Smooth muscle cell (in vitro differentiated cells): ENCODE data around the gene SCNN1A. TPM values are rescaled to one million over a fixed set of nuclear protein-coding genes. Genes with fewer than 3 reads are reported as not detected.

Source experiments
- DNase-seq: peaks from one replicate; lab custom pipeline; 2025; ENCODE audit not compliant: unreplicated experiment; lab: John Stamatoyannopoulos, UW
- H2AFZ ChIP-seq: fragments of 200-600 bp; sonication (generic); 2 replicates; pipeline ENCODE4 v1.6.0; 2016; ENCODE audit warnings: antibody characterized with exemption, low read depth, mild to moderate bottlenecking
- H3F3A ChIP-seq: fragments of 200-600 bp; sonication (generic); 2 replicates; pipeline ENCODE4 v1.6.0; 2017; ENCODE audit warnings: antibody characterized with exemption, low read depth
- H3K27ac ChIP-seq: fragments of 200-600 bp; sonication (generic); 2 replicates; pipeline ENCODE4 v1.5.1; 2016; ENCODE audit warnings: low read depth, mild to moderate bottlenecking
- H3K27me3 ChIP-seq: fragments of 200-600 bp; sonication (generic); 2 replicates; pipeline ENCODE4 v1.6.1; 2016; ENCODE audit warnings: low read depth, mild to moderate bottlenecking
- H3K36me3 ChIP-seq: fragments of 200-600 bp; sonication (generic); 2 replicates; pipeline ENCODE4 v1.5.1; 2016; ENCODE audit warnings: low read depth
- H3K4me1 ChIP-seq: fragments of 200-600 bp; sonication (generic); 2 replicates; pipeline ENCODE4 v1.5.1; 2016; ENCODE audit warnings: low read depth
- H3K4me2 ChIP-seq: fragments of 200-600 bp; sonication (generic); 2 replicates; pipeline ENCODE4 v1.6.0; 2016; ENCODE audit warnings: mild to moderate bottlenecking
- H3K4me3 ChIP-seq: fragments of 200-600 bp; sonication (generic); 2 replicates; pipeline ENCODE4 v1.5.1; 2016; ENCODE audit warnings: mild to moderate bottlenecking
- H3K79me2 ChIP-seq: fragments of 200-600 bp; sonication (generic); 2 replicates; pipeline ENCODE4 v1.6.0; 2016; ENCODE audit warnings: low read depth, mild to moderate bottlenecking
- H3K9ac ChIP-seq: fragments of 200-600 bp; sonication (generic); 2 replicates; pipeline ENCODE4 v1.6.0; 2016; ENCODE audit warnings: low read depth
- H3K9me3 ChIP-seq: fragments of 200-600 bp; sonication (generic); replicated peaks from 2 replicates; pipeline ENCODE4 v1.5.1; 2016; ENCODE audit warnings: low read depth
- H4K20me1 ChIP-seq: fragments of 200-600 bp; sonication (generic); 2 replicates; pipeline ENCODE4 v1.6.0; 2016; ENCODE audit warnings: low read depth
- WGBS: methylation state at CpG from one replicate; pipeline ENCODE4 v1.1.7; 2016; ENCODE audit warnings: low lambda C conversion rate; 5-methylcytosine and 5-hydroxymethylcytosine counted together
- polyA plus RNA-seq: library from polyadenylated mRNA; unstranded; fragments of >200 nt; fragmentation: Nextera tagmentation; extraction: Ambion mirVana; gene quantifications from 2 replicates; pipeline ENCODE4 v1.2.1, GENCODE V29; 2016
- total RNA-seq: library from RNA; depleted of rRNA; stranded (reverse); fragments of >200 nt; gene quantifications from 2 replicates; pipeline ENCODE4 v1.2.3, GENCODE V29; 2014
- TF ChIP-seq, protein P1 (sequence below): fragments of 200-600 bp; sonication (generic); IDR thresholded peaks from 2 replicates; pipeline ENCODE4 v1.5.1; 2017; ENCODE audit warnings: borderline replicate concordance, mild to moderate bottlenecking, antibody characterized with exemption; ENCODE audit not compliant: insufficient read depth, poor library complexity, severe bottlenecking

SCNN1A gene
- total and polyA plus RNA-seq, 2 experiments from 2014 or later = 0.57 to 1.3 TPM

DNA sequence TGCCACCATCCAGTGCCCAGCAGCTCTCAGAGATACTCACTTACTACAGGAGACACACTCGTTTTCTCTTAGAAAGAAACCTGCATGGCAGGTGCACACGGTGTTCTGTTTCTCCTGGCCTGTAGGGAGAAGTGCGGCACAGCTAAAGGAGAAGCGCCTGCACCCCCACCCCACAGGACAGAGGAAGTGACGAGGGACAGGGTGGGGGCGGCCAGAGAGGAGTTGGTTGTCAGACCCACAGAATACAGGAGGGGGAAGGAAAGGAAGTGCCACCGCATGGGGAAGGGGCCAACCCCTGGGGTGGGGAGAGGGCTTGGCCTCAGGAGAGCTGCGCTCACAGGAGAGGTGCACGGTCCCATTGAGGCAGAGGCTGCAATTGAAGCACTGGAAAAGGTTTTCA lies 42.3 kb downstream of the SCNN1A start:
- Histone ChIP-seq H2AFZ (no peak overlapping the region), H3K9ac (no peak overlapping the region), H3K79me2 (peaks cover 65% of the 10 kb centered on the region), H3K4me1 (peaks cover 30% of the 10 kb centered on the region), H3K36me3 (no peaks in the 10 kb centered on the region), H3K27ac (peak overlapping the region; percentile 98), H3K4me2 (peak overlapping the region; percentile 13), H3K9me3 (no peaks in the 10 kb centered on the region), H3K4me3 (no peak overlapping the region), H4K20me1 (peaks cover 61% of the 10 kb centered on the region), H3K27me3 (no peaks in the 10 kb centered on the region), H3F3A (peaks cover 43% of the 10 kb centered on the region)
- WGBS = 92% methylated on average over 9 of the region's 9 CpGs
- TF ChIP-seq, protein P1, sequence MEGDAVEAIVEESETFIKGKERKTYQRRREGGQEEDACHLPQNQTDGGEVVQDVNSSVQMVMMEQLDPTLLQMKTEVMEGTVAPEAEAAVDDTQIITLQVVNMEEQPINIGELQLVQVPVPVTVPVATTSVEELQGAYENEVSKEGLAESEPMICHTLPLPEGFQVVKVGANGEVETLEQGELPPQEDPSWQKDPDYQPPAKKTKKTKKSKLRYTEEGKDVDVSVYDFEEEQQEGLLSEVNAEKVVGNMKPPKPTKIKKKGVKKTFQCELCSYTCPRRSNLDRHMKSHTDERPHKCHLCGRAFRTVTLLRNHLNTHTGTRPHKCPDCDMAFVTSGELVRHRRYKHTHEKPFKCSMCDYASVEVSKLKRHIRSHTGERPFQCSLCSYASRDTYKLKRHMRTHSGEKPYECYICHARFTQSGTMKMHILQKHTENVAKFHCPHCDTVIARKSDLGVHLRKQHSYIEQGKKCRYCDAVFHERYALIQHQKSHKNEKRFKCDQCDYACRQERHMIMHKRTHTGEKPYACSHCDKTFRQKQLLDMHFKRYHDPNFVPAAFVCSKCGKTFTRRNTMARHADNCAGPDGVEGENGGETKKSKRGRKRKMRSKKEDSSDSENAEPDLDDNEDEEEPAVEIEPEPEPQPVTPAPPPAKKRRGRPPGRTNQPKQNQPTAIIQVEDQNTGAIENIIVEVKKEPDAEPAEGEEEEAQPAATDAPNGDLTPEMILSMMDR = no peak
- no peak for DNase-seq

DNA sequence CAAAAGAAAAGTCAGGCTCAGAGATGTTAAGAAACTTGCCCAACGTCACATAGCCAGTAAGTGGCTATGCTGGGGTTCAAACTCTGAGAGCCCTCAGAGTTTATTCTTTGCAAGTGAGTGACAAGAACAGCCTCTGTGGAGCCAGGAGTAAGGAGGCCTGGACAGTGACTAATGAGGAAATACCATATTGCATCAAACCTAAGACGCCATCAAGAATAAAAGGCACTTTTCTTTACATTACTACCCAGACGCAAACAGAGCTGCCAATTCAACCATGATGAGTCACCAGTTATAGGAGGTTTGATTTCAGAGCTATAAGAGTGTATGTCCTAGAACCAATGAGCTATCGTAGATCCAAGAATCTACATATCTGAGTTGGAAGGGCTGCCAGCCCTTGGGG lies 42.9 kb downstream of the SCNN1A start:
- no peak overlapping the region for H3K9ac ChIP-seq
- peak overlapping the region; percentile 13 for H3K4me2 ChIP-seq
- no peak for DNase-seq
- H3K4me1 ChIP-seq = peaks cover 25% of the 10 kb centered on the region
- H3K4me3 ChIP-seq = no peak overlapping the region
- H3F3A ChIP-seq = peaks cover 43% of the 10 kb centered on the region
- peaks cover 63% of the 10 kb centered on the region for H4K20me1 ChIP-seq
- H3K36me3 ChIP-seq = no peaks in the 10 kb centered on the region
- H3K27me3 ChIP-seq = no peaks in the 10 kb centered on the region
- TF ChIP-seq, protein P1 = no peak
- H3K9me3 ChIP-seq = no peaks in the 10 kb centered on the region
- no peak overlapping the region for H2AFZ ChIP-seq
- peak overlapping the region; percentile 98 for H3K27ac ChIP-seq
- WGBS = 39% methylated on average over 4 of the region's 4 CpGs
- peaks cover 60% of the 10 kb centered on the region for H3K79me2 ChIP-seq

DNA sequence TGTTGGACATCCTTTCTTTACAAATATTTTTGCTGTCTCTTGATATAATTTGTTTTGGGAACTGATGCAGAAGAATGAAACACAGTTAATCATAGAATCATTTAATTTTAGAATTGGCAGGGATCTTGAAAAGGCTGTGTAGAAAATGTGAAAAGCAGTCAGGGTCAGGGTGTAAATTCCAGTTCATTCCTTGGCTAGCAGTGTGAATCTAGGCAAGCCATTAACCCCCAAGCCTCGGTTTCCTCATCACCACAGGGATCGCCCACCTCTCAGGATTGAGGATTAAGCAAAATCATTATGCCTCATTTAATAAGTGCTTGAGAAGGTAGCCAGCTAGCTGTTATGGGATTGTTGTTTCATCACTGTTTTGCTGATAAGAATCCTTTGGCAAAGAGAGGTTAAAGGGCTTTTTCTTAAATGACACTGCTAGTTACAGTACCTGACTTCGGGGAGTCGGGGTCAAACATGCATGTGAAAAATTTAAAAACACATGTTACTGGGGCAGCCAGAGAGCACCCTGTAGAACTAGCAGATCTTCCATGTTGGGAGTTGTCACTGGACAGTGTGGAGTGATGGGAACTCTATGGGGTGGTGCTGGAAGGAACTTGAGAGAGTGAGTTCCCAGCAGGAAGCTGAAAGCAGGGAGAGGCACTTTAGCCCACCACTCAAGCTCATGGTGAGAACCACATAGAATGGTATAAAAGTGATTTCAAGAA lies 44.2 kb downstream of the SCNN1A start:
- H3K4me3 ChIP-seq = no peak overlapping the region
- no peaks in the 10 kb centered on the region for H3K9me3 ChIP-seq
- TF ChIP-seq, protein P1 = no peak
- peaks cover 43% of the 10 kb centered on the region for H3F3A ChIP-seq
- H3K27ac ChIP-seq = peak overlapping the region; percentile 98
- DNase-seq = no peak
- peaks cover 16% of the 10 kb centered on the region for H3K4me1 ChIP-seq
- H2AFZ ChIP-seq = no peak overlapping the region
- WGBS = 96% methylated on average over 4 of the region's 4 CpGs
- H3K27me3 ChIP-seq = no peaks in the 10 kb centered on the region
- no peaks in the 10 kb centered on the region for H3K36me3 ChIP-seq
- H3K9ac ChIP-seq = no peak overlapping the region
- peaks cover 52% of the 10 kb centered on the region for H3K79me2 ChIP-seq
- H3K4me2 ChIP-seq = no peak overlapping the region
- H4K20me1 ChIP-seq = peaks cover 63% of the 10 kb centered on the region

DNA sequence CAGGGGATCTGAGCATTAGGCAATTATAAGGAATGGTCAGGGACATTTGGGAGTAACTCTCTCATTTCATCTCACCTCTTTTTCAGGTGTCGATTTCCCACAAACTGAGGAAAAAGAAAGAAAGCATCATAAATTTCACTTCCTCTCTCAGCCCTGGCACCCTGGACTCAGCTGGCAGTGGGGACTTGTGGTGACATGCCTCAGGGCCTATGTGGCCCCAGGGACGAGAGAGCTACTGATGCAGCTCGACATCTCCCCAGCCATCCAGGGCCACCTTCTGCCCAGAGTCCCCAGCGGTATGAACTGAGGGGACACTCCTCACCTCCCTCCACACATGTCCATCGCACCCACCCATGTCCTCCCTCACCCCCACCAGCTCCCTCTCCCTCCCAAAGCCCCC lies 45.2 kb downstream of the SCNN1A start:
- H3K9me3 ChIP-seq = no peaks in the 10 kb centered on the region
- no peak overlapping the region for H3K4me2 ChIP-seq
- H3F3A ChIP-seq = peaks cover 42% of the 10 kb centered on the region
- no peak overlapping the region for H3K9ac ChIP-seq
- no peak overlapping the region for H2AFZ ChIP-seq
- H3K79me2 ChIP-seq = peaks cover 52% of the 10 kb centered on the region
- peak overlapping the region; percentile 98 for H3K27ac ChIP-seq
- H3K27me3 ChIP-seq = no peaks in the 10 kb centered on the region
- no peaks in the 10 kb centered on the region for H3K36me3 ChIP-seq
- no peak for DNase-seq
- peaks cover 9% of the 10 kb centered on the region for H3K4me1 ChIP-seq
- H3K4me3 ChIP-seq = no peak overlapping the region
- TF ChIP-seq, protein P1 = no peak
- WGBS = 93% methylated on average over 5 of the region's 5 CpGs
- H4K20me1 ChIP-seq = peaks cover 56% of the 10 kb centered on the region
